Stimulated activated naive CD4-positive, alpha-beta T cell (primary cell): Measurements from ENCODE around the gene SYPL2.
"Not testable (repeated sequence)": the region's sequence is repeated elsewhere in the genome, so short reads cannot be mapped to it uniquely, and the experiment has no call there.

Source experiments
- DNase-seq, 6 experiments: peaks; one replicate each; lab custom pipeline; 2025; lab: John Stamatoyannopoulos, UW

SYPL2 gene

DNA sequence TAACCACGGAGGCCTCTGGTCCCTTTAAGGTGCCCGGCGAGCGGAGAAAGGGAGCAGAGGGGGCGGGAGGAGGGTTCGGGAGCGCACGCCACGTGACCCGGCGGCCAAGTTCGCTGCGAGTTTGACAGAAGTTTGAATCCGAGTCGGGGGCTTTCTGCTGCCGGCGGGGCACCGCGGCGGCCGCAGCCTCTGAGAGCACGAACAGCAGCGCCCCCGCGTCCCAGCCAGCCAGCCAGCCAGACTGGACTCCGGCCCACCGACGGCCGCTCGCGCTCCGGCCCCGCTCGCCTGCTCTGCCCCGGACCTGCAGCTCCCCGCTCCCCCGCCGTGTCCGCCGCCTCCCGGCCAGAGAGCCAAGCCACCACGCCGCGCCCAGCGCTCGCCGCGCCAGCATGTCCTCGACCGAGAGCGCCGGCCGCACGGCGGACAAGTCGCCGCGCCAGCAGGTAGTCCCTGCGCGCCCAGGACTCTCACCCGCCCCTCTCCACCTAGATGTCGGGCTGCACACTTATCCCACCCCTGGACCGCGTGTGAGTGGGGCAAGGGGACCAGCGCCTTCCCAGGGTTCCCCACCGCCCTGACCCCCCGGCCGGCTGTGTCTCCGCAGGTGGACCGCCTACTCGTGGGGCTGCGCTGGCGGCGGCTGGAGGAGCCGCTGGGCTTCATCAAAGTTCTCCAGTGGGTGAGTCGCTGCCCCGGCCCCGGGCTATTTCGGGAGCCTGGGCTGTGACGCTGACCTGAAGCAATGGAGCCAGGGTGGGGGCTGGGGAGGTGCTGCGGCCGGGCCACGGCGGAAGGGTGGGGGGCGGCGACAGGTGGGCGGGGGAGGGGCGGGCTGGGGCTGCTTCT is at the start of gene SYPL2:
Gene SYPL2 (plus strand): TSS at position 95 of the 849 bp plus-strand sequence. CDS start 298 bp downstream, at position 393.
- peak in 2 of 6 experiments; percentile 5 to 23 for DNase-seq

DNA sequence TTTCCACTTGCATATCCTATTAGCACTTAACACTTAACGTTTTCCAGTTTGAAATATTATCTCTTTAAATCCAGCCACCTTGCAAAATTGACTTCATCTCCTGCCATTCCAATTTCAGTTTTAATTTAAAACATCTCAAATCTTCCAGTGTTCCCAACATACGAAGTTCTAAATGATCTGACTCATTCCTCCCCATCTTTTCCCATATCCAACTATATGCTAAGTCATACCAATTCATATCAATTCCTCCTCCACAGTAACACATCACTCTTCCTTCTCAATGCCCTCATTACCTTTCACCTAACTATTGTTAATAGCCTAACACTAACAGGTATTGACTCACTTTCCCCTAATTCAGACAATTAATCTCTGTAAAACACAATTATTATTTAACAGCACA is 42.8 kb upstream of the SYPL2 start:
- no peak for DNase-seq

DNA sequence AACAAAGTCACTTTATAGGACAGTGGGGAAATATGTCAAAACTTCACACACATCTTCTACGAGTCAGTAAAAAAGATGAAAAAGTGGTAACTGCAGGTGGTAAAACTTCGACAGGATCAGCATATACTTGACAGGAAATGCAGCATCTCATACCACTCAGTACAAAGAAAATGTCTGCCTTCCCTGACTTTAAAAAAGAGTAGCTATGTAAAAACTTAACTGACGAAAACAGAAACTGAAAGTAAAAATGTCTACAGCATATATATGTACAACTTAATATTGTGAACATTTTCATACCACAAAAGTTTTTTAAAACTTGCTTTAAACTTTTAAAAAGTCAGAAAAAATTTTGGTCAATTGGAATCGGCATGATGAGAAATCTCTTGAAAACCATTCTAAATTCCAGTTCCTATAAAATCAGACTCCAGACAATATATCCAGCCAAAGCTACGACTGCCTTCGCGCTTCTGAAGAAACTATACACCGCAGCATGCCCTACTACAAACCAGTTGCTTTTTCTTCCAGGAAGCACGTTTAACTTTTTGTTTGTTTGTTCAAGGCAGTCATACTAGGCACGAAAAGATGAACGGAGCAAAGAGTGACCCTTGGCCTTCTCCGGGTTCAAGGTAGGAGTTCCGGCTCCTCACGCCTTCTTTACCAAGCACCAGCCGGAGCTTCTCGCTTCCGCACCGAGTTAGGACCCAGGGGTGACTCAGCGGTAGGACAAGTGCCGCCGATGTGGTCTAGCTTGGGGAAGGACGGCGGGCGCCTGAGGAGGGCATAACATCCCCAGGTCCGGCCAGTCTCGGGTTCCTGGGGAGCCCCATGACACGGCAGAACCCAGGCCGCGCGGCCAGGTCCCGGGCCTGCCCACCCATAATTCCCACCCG is 40.7 kb upstream of the SYPL2 start:
- DNase-seq, result peak in 3 of 6 experiments; percentile 68 to 78 (median 71)

DNA sequence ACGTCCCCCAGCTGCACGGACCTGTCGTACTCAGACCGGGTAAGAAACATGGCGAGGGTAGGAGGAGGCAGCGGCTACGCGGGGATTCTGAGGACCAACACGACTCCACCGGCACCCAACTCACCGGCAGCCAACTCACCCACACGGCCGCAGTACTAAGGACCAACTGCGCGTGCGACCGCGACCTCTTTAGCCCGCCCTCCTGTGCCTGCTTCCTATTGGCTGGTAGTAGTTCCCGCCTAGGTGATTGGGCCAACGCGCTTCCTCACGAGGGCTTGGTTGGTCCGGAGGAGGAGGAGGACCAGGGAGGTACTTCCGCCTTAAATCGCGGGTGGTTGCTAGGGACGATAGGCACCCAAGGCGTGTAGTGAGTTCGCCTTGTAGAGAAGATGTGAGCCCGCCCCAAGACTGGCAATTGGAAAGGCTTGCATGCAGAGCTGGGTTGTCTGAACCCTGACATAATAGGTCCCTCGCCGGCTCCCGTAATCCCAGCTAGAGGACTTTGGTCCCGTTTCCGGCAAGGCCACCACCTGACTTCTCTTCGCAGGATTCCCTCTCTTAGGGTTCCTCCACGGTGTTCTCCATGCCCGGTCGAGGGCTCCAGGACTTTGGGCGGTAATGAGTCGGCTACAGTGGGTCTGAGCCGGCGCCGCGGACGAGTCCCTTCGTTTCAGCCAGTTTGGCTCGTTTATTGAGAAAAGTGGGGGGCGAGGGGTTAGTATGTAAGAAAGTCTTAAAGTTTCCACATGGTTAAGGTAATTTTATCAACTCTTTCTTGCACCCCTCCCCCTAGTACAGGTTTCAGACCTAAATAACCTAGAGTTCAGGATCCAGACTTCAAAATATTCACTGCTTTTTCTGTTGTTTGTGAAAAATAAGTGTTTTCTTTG is 39.8 kb upstream of the SYPL2 start, which contains the start of gene PSMA5:
Gene PSMA5 (minus strand): TSS at position 168 of the 890 bp plus-strand sequence. CDS start 118 bp downstream, at position 50.
- DNase-seq, result peak; percentile 85 to 95 (median 94)

DNA sequence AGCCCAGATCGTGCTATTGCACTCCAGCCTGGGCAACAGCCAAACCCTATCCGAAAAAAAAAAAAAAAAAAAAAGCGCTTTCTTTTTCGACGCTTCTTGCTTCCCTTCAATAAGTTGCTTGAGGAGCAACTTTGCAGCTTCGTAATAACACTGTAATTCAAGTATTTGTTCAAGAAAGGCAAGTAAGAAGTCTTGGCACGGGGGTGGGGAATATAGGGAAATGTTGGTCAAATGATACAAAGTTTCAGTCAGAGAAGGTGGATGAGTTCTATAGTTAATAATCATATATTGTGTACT is 39.2 kb upstream of the SYPL2 start:
- peak in 1 of 6 experiments; percentile 39 for DNase-seq

DNA sequence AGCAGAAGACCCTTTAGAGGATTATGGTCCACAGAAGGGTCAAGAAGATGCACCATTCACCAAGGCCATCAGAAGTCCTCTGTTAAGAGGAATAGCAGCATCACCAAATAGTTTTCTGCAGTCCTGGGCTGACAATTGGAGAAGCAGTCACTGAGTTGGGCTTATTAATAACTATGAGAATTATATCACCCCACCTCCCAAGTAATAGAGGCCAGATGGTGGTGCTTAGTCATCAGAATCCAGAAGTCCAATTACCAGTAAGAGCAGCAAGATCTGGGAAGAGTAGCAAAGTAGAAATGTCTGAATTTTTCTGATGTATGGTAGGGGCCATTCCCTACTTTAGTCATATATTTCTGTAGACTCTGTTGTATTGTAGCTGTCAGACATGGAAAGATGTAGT is 34.0 kb upstream of the SYPL2 start:
- DNase-seq, result no peak

DNA sequence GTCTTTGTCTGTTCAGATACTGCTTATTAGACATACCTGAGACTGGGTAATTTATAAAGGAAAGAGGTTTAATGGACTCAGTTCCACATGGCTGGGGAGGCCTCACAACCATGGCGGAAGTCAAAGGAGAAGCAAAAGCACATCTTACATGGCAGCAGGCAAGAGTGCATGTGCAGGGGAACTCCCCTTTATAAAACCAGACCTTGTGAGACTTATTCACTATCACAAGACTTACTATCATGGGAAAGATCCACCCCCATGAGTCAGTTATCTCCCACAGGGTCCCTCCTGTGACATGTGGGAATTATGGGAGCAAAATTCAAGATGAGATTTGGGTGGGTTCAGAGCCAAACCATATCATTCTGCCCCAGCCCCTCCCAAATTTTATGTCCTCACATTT is 33.0 kb upstream of the SYPL2 start:
- no peak for DNase-seq

DNA sequence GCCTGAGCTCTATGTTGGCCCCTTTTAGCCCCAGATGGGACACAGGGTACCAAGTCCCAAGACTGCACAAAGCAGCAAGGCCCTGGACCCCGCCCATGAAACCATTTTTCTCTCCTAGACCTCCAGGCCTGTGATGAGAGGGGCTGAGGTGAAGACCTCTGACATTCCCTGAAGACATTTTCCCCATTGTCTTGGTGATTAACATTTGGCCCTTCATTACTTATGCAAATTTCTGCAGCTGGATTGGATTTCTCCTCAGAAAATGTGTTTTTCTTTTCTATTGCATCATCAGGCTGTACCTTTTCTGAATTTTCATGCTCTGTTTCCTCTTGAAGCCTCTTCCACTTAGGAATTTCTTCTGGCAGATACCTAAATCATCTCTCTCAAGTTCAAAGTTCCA is 31.9 kb upstream of the SYPL2 start:
- no peak for DNase-seq

DNA sequence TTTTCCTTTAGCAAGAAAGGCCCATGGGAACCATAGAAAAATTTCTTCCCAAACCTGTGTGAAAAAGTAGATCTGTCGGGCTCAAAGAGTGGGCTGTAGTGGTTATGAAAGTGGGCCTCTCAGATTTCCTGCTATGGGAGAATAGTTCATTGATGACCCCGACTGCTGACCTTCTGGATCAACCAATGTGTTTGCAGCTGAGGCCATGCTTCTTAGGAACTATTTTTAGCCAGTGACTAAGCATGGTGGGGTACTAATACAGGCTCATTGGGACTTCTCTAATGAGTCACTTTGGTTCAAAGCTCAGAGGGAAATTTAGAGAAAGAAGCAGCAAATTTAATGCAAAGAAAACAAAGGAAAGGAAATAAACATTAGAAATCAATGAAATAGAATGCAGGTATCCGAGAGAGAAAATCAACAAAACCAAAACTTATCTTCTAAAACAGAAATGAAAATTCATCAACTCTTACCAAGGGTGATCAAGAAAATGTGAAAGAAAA is 27.5 kb upstream of the SYPL2 start:
- no peak for DNase-seq

DNA sequence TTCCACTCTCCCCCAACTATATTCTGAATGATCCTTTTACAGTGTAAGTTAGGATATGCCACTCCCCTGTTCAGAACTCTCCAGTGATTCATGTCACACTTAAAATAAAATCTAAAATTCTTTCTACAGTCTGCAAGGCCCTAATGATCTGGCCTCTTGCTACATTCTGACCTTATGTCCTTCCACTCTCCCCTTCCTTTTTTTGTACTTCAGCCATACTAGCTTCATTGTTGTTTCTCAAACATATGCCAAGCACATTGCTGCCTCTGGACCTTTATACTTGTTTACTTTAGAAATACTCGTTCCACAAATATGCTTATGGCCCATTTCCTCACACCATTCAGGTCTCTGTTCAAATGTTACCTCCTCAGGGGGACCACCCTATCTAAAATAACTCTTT is 25.3 kb upstream of the SYPL2 start:
- DNase-seq, result no peak

DNA sequence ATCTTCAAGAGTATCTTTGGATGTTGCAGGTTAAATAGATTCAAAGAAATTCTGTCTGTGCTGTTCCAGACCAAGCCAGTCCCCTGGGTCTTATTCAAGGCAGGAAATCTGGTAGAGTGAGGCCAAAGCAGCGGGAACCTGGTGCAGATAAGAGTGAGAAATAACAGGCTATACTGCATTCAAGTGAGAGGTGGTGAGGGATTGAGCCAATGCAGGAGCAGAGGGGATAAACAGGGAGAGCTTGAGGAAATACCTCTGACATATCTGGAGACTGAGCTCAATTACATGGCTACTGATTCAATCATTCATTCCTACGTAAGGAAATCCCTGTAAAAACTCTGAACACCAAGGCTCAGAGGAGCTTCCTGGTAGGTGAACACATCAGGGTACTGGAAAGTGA is 22.9 kb upstream of the SYPL2 start:
- DNase-seq, result no peak

DNA sequence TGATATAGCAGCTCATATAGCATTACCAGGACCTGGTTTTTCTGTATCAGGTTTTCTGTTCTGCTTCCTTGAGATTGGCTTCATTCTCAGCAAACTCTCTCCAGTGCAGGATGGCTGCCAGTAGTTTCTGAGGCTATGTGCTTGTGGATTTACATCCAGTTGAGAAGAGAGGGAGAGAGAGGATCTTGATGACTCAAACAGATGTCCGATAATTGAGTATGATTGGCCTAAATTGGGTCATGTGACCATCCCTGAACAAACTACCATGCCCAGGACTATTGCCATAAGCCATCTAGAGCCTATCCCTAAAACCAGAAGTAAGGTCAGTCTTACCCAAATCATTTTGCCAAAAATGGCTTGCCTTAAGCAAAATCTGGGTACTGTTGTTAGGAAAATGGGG is 22.0 kb upstream of the SYPL2 start:
- no peak for DNase-seq

DNA sequence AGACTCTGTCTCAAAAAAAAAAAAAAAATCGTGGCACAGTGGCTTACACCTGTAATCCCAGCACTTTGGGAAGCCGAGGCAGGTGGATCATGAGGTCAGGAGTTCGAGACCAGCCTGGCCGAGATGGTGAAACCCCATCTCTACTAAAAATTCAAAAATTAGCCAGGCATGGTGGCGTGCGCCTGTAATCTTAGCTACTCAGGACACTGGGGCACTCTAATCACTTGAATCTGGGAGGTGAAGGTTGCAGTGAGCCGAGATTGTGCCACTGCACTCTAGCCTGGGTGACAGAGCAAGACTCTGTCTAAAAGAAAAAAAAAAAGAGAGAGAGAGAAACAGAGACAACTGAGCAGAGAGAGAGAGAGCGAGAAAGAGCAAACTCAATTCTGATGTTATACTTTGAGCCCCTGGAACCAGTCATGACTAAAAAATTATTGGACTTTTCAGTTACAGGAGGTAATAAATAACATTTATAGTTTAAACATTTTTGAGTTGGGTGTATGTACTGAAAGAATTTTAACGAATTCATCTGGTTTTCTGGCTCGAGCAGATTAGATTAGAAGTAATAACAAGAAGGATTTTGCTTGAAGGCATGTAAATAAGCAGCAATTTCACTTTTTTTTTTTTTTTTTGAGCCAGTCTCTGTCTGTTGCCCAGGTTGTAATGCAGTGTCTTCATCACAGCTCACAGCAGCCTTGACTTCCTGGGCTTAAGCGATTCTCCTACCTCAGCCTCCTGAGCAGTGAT is 20.2 kb upstream of the SYPL2 start:
- DNase-seq, result not testable (repeated sequence)

DNA sequence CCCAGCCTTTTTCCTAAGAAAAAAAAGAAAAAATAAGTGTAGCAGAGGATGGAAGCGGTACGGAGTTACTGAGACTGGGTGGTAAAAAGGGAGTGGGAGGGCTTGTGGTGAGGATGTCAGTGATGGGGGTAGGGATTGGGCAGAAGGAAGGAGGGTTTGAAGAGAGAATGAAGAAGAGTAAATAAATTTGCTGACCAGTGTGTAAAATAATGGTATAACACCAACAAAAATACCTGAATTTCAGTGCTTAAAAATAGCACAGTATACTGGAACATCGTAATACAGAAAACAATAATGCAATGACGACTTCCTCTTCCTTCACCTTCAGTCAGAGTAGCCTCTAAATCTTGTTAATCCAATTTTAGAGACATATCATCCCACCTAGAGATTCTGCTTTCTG is 18.8 kb upstream of the SYPL2 start:
- no peak for DNase-seq

DNA sequence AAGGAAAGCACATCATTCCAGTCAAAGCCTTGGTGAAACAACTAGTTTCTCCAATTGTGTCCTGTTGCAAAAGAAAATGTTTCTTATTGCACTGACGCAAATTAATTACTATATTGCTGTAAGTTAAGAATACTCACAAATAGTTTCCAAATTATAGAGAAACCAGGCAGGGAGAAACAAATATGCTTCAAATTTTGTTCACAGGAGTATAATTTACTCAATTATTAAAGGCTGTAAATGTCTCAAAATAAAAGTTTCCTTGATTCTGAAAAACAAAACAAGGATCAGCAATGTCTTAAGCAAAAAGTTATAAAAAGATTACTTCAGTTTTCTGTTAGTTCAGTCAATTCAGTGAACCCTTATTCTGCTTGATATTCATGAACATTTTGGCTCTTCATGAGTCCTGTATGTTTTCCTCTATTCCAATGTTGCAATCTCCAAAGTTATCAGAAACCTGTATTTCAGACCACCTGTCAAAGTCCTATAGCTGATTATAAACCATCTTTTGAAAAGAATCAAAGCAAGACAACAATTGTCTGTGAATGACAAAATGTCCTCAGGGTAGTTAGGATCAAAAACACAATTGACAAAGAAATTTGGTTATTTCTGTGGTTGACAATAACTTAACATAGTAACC is 11.7 kb upstream of the SYPL2 start:
- no peak for DNase-seq

DNA sequence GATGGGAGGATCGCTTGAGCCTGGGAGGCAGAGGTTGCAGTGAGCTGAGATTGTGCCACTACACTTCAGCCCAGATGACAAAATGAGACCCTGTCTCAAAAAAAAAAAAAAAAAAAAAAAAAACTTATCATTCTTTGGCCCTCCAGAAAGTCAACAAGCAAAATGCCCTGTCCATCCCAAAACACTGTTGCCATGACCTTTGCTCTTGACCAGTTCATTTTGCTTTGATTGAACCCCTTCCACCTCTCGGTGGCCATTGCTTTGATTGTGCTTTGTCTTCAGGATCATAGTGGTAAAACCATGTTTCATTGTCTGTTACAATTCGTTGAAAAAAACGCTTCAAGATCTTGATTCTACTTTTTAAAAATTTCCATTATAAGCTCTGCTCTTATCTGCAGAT is 8.5 kb upstream of the SYPL2 start:
- DNase-seq, result no peak

DNA sequence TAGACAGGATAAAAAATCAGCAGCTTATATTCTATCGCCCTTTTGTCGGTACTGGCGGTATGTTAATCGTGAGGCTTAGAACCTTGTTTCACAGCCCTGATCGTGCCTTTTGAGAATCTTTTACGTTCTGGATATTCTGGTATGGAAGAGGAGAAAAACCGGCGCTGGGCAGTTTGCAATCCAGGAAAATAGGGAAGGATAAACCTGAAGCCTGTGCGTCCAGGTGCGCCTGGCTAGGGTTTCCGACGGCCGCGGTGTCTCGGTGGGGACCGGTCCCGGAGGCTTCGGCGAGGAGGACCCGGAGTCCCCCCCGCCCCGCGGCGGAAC is 258 bp upstream of the SYPL2 start:
- DNase-seq, result peak in 1 of 6 experiments; percentile 14

DNA sequence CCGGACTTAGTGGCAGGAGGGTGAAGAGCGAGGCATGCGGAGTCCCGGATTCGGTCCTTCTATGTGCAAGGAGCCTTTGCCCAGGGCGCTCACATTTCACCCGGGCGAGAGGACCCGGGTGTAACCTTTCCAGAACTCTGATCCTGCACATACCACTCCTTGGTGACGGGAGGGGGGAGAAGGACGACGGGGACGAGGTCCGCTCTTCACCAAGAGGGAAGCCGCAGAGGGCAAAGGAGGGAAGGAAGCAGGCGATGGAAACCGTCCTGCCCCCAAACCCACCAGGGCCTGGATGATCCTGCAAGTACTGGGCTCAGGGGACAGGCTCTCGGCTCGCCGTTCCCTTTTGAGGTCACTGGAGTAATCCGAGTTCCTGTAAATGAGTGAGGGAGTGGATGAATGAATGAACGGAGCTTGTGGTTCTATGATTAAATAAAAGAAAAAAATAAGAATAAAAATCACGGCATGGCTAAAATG is 993 bp downstream of the SYPL2 start:
- no peak for DNase-seq

DNA sequence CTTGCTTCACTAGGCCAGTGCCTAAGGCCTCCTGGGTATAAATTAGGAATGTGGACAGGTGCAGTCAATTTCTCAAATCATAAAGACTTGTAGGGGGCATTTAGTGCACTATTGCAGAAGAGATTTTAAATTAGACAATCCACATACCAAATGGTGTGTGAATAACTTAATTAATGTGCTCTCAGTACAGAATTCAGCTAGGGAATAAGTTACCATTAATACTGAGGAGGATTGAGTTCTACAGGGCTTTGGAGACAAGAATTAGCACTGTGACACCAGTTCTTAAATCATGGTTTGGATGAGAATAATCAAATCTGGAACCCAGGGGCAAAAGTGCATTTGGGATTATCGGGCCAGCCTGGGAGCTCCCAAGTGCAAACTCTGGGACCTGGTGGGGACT is 1.7 kb downstream of the SYPL2 start:
- DNase-seq, result no peak

DNA sequence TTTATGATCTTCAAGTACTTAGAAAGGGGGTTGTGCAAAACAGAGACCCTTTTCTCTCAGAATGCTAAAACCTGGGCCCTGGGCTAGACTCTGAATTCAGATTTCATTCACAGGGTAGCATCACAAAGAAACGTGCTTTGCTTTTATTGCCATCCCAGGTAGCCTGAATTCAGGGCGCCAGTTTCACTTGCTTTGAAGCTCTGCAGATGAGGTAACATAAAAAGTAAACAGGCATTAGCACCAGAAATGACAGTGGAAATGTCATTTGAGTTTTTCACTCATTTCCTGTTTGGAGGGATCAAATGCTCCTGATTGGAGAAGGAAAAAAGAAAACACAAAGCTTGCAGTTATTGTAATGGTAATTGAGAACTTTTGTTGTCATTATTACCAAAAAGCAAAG is 2.6 kb downstream of the SYPL2 start:
- peak in 1 of 6 experiments; percentile 3 for DNase-seq

DNA sequence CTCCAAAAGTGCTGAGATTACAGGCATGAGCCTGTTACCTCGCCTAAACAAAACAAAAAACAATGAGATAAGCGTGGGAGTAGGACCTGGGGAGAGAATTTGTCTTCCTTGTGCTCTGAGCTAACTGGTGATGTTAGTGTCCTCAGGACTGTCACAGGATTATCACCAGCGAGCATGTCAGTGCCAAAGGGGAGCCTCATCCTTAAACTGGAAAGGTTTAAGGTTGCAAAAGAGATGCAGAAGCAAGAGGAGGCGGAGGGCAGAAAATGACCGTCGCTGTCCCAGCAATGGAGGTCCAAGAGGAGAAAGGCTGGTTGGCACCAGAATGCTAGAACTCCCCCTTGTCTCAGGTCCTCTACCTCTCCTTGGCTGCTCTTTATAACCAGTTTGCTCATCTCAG is 3.9 kb downstream of the SYPL2 start:
- no peak for DNase-seq
